Femur (tissue), 1 donor: ENCODE measurements around the gene CTDP1.

ENCODE experiments used
- DNase-seq: peaks from one replicate; pipeline ENCODE4 v3.0.0-alpha.2; 2017

Gene CTDP1

GRCh38 chr18:79786304-79786703, 106.7 kb downstream of the CTDP1 start:
- DNase-seq: no peak

GRCh38 chr18:79786786-79787526, 107.4 kb downstream of the CTDP1 start:
- DNase-seq: no peak

- no peak for DNase-seq
Measured at GRCh38 chr18:79787527-79787864, 107.9 kb downstream of the CTDP1 start.

GRCh38 chr18:79787865-79788733, 108.5 kb downstream of the CTDP1 start:
- no peak for DNase-seq

- DNase-seq: no peak
Measured at GRCh38 chr18:79788734-79789085, 109.1 kb downstream of the CTDP1 start.

GRCh38 chr18:79789091-79789891, 109.7 kb downstream of the CTDP1 start:
- no peak for DNase-seq

- DNase-seq: no peak
Measured at GRCh38 chr18:79789901-79790890, 110.6 kb downstream of the CTDP1 start.

GRCh38 chr18:79790996-79791972, 111.7 kb downstream of the CTDP1 start:
- DNase-seq: peak; percentile 48

GRCh38 chr18:79792096-79792987, 112.7 kb downstream of the CTDP1 start:
- no peak for DNase-seq

GRCh38 chr18:79792988-79793355, 113.4 kb downstream of the CTDP1 start:
- no peak for DNase-seq

- DNase-seq: no peak
Measured at GRCh38 chr18:79794846-79795245, 115.2 kb downstream of the CTDP1 start.

- no peak for DNase-seq
Measured at GRCh38 chr18:79795446-79795845, 115.8 kb downstream of the CTDP1 start.

GRCh38 chr18:79796016-79796415, 116.4 kb downstream of the CTDP1 start:
- DNase-seq: no peak

- DNase-seq: peak; percentile 81
Measured at GRCh38 chr18:79796531-79797405, 117.2 kb downstream of the CTDP1 start.

GRCh38 chr18:79797518-79798345, 118.1 kb downstream of the CTDP1 start, which contains the start of gene KCNG2:
TSS of gene KCNG2 (plus strand) at chr18:79797938. CDS start at chr18:79863668, 65,730 bp downstream.
- DNase-seq: peak; percentile 60

- no peak for DNase-seq
Measured at GRCh38 chr18:79798346-79798998, 118.9 kb downstream of the CTDP1 start.

- no peak for DNase-seq
Measured at GRCh38 chr18:79798999-79799370, 119.4 kb downstream of the CTDP1 start.
